ENCODE data around the gene MPG. TPM values are rescaled to one million over a fixed set of nuclear protein-coding genes. Genes with fewer than 3 reads are reported as not detected.

Gene MPG
- total and polyA plus RNA-seq, 5 experiments from 2014 or later, result 24.5 to 57.7 (median 46.0) TPM

DNA sequence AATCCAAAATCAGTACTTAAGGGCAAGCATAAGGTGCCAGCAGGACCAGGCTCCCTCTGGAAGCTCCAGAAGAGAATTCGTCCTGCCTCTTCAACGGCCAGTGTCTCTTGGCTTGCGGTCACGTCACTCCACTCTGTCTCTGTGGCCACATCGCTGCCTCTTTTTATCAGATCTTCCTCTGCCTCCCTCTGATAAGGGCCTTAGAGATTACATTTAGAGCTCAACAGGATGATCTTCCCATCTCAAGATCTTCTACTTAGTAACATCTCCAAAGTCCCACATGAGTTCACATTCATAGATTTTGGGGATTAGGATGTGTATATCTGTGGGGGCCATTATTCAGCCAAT lies 16.9 kb downstream of the MPG start:
- Mint-ChIP-seq H3K4me1 (peaks cover 2 to 12% (median 8%) of the 10 kb centered on the region in 4 donors), H3K4me3 (no peak overlapping the region), H3K9me3 (no peaks in the 10 kb centered on the region), H3K36me3 (peaks cover 0 to 23% (median 0%) of the 10 kb centered on the region in 3 donors), H3K27ac (peak overlapping the region in 1 of 10 donors; percentile 39), H3K27me3 (no peaks in the 10 kb centered on the region)
- no peak for DNase-seq
- no peak for ATAC-seq
- POLR2A ChIA-PET, result interaction anchor here (2.5 to 2.8 kb wide), 2 partner anchors 10 to 30 kb away, joined by 10 read pairs; no protein-coding TSS in a partner anchor

GRCh38 chr16:96935-97381 lies 18.9 kb downstream of the MPG start:
- H3K4me3 Mint-ChIP-seq, result no peak overlapping the region
- peak; percentile 99 for ATAC-seq
- POLR2A ChIA-PET, result interaction anchor here (0.6 to 2.7 kb wide), 4 partner anchors 12 to 40 kb away, joined by 3 to 18 read pairs (median 7); no protein-coding TSS in a partner anchor

DNA sequence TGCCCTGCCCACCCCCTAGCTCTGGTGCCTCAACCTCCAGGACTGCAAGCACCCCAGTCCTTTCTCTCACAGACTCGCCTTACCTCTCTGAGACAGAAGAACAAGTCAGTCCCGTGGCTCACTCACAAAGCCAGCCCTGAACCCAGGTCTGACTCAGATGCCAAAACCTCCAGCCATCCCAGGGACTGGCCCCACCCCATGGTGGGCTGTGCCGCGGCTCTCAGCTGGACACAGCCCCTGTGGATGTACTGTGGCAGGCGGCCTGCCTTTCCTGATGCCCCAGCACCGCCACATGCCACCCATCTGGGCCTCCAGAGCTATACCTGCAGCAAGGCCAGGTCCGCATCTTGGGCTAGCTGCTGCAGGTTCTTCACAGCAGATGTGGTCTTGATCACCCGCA lies 19.8 kb downstream of the MPG start:
- Mint-ChIP-seq H3K9me3 (no peaks in the 10 kb centered on the region), H3K4me1 (peaks cover 7 to 12% (median 8%) of the 10 kb centered on the region in 4 donors), H3K27ac (peak overlapping the region in 1 of 10 donors; percentile 75), H3K36me3 (peaks cover 0 to 35% (median 2%) of the 10 kb centered on the region in 3 donors), H3K4me3 (no peak overlapping the region), H3K27me3 (no peaks in the 10 kb centered on the region)
- ATAC-seq (no peak), DNase-seq (no peak)
- POLR2A ChIA-PET, result interaction anchor here (2.7 kb wide), 1 partner anchor 32 kb away, joined by 18 read pairs; no protein-coding TSS in a partner anchor

More at GRCh38 chr16:96935-97381, 18.9 kb downstream of the MPG start:
- peaks cover 7 to 12% (median 8%) of the 10 kb centered on the region in 4 donors for H3K4me1 Mint-ChIP-seq
- no peaks in the 10 kb centered on the region for H3K27me3 Mint-ChIP-seq
- peak; percentile 85 to 93 (median 90) for DNase-seq
- H3K27ac Mint-ChIP-seq, result peak overlapping the region in 2 of 10 donors; percentile 11 to 75
- H3K9me3 Mint-ChIP-seq, result no peaks in the 10 kb centered on the region
- H3K36me3 Mint-ChIP-seq, result peaks cover 0 to 30% (median 2%) of the 10 kb centered on the region in 3 donors

DNA sequence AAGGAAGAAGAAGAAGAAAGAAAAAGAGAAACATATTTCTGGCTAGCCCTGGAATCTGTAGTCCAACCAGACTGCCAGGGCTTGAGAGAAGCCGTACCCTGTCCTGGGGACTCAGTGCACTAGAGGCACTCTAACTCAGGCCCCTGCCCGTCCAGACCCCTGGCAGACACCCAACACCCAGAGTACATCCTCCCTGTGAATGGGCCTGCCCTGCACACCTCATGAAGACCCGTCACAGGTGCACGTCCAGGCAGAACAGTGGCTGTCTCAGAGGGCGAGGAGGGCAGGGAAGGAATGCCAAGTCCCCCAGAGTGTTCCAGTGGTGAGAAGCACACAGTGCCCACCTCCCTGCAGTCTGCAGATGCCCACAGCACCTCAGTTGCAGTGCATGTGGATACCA lies 23.0 kb downstream of the MPG start:
- no peak for DNase-seq
- peaks cover 7 to 12% (median 8%) of the 10 kb centered on the region in 4 donors for H3K4me1 Mint-ChIP-seq
- peak overlapping the region in 3 of 10 donors; percentile 13 to 90 (median 24) for H3K27ac Mint-ChIP-seq
- H3K36me3 Mint-ChIP-seq, result peaks cover 0 to 46% (median 2%) of the 10 kb centered on the region in 3 donors
- H3K9me3 Mint-ChIP-seq, result no peaks in the 10 kb centered on the region
- H3K27me3 Mint-ChIP-seq, result no peaks in the 10 kb centered on the region
- ATAC-seq, result no peak
- no peak overlapping the region for H3K4me3 Mint-ChIP-seq
- POLR2A ChIA-PET, result no interaction called here

DNA sequence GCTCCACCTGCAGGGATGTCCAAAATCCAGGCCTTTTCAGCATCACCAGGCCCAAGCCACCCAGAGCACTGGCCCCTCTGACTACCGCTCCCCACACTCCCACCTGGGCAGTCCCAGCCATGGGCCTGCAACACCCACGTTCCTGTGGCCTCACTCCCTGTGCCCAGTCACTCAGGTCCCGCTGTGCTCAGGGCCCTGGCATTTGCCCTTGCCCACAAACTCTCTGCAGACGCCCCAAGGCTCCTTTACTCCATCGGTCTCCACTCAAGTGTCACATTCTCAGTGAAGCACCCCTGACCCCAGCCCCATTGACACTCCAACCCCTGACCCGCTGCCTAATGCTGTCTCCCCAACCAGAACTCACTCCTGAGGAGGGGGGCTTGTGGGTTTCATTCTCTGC lies 23.6 kb downstream of the MPG start:
- DNase-seq (no peak), ATAC-seq (no peak)
- peak overlapping the region in 2 of 10 donors; percentile 13 to 90 for H3K27ac Mint-ChIP-seq
- POLR2A ChIA-PET, result interaction anchor here (1.1 kb wide), 1 partner anchor 81 kb away, joined by 3 read pairs; no protein-coding TSS in a partner anchor
- H3K9me3 Mint-ChIP-seq, result no peaks in the 10 kb centered on the region
- no peak overlapping the region for H3K4me3 Mint-ChIP-seq
- peaks cover 0 to 47% (median 2%) of the 10 kb centered on the region in 3 donors for H3K36me3 Mint-ChIP-seq
- H3K27me3 Mint-ChIP-seq, result no peaks in the 10 kb centered on the region
- peaks cover 7 to 12% (median 8%) of the 10 kb centered on the region in 4 donors for H3K4me1 Mint-ChIP-seq

DNA sequence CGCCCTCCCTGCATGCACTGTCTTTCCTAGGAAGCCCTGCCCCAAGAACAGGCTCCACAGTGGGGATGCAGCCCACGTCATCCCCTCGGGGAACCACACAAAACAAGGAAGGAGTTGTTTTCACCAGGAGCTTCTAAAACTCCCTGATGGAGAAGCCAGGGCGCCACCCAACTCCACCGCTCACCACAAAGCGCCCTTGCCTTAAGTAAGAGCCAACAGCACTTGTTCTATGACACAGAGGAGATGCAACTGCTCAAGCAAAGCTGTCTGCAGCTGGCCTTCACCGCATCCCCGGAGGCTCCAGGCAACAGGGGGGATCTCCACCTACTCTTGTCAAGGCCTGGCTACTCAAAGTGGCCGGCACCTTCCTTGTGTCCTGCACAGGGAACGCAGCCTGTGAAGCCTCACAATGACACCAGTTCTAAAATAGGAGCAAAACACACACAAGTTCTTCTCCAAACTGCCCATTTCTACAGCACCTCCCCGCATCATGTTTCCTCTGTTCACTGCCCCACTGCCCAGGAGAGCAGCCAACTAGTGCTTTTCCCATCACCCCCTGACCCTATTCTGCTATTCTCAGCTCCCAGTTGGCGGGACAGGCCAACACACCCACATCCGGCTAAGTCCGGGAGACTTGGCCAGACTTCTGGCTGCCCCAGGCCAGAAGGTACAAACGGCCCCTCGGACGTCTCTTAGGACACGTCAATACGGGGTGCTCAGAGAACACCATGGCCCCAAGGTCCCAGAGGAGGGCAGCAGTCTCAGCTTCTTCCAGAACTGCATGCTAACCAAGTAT lies 24.2 kb downstream of the MPG start:
- POLR2A ChIA-PET, result interaction anchor here (0.8 to 1.1 kb wide), 2 partner anchors 80 to 222 kb away, joined by 3 read pairs; no protein-coding TSS in a partner anchor
- Mint-ChIP-seq H3K9me3 (no peaks in the 10 kb centered on the region), H3K27me3 (no peaks in the 10 kb centered on the region), H3K4me3 (no peak overlapping the region), H3K36me3 (peaks cover 0 to 48% (median 4%) of the 10 kb centered on the region in 3 donors), H3K4me1 (peaks cover 3 to 7% (median 7%) of the 10 kb centered on the region in 4 donors), H3K27ac (peak overlapping the region in 2 of 10 donors; percentile 31 to 90)
- no peak for DNase-seq
- no peak for ATAC-seq

DNA sequence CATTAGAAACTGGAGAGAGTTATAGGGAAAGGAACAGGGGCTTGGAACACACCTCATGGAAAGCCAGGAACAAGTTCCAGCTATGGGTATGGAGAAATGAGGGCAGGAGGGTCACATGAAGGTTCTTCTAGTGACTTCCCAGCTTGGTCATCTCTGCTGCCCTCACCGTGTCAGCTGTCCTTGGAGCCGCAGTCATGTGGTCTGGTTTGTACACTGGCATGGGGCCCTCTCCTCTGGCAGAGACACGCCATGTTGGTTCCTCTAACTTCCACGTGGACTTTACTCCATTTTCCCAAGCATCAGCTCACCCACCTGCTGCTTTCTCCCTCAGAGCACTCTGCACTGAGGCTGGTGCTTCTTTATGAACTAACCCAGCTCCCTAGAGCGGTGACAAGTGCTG lies 26.3 kb downstream of the MPG start:
- no peak for ATAC-seq
- no peak overlapping the region for H3K4me3 Mint-ChIP-seq
- H3K9me3 Mint-ChIP-seq, result no peaks in the 10 kb centered on the region
- H3K27me3 Mint-ChIP-seq, result no peaks in the 10 kb centered on the region
- H3K4me1 Mint-ChIP-seq, result peaks cover 0 to 7% (median 2%) of the 10 kb centered on the region in 4 donors
- POLR2A ChIA-PET, result no interaction called here
- no peak for DNase-seq
- no peak overlapping the region for H3K27ac Mint-ChIP-seq
- peaks cover 0 to 51% (median 6%) of the 10 kb centered on the region in 3 donors for H3K36me3 Mint-ChIP-seq

- DNase-seq (no peak), ATAC-seq (no peak)
- H3K27ac Mint-ChIP-seq, result no peak overlapping the region
- no peak overlapping the region for H3K4me3 Mint-ChIP-seq
- POLR2A ChIA-PET, result no interaction called here
- H3K36me3 Mint-ChIP-seq, result peaks cover 0 to 53% (median 10%) of the 10 kb centered on the region in 3 donors
- H3K9me3 Mint-ChIP-seq, result no peaks in the 10 kb centered on the region
- peaks cover 0 to 7% (median 2%) of the 10 kb centered on the region in 4 donors for H3K4me1 Mint-ChIP-seq
- no peaks in the 10 kb centered on the region for H3K27me3 Mint-ChIP-seq
These were observed 26.9 kb downstream of the MPG start for GRCh38 chr16:104928-105327.

- Mint-ChIP-seq H3K36me3 (peaks cover 0 to 54% (median 9%) of the 10 kb centered on the region in 3 donors), H3K4me1 (peaks cover 0 to 7% (median 2%) of the 10 kb centered on the region in 4 donors), H3K27ac (no peak overlapping the region), H3K4me3 (no peak overlapping the region), H3K9me3 (no peaks in the 10 kb centered on the region), H3K27me3 (no peaks in the 10 kb centered on the region)
- no peak for DNase-seq
- ATAC-seq, result no peak
- POLR2A ChIA-PET, result no interaction called here
These were observed 27.5 kb downstream of the MPG start for GRCh38 chr16:105521-105920.

DNA sequence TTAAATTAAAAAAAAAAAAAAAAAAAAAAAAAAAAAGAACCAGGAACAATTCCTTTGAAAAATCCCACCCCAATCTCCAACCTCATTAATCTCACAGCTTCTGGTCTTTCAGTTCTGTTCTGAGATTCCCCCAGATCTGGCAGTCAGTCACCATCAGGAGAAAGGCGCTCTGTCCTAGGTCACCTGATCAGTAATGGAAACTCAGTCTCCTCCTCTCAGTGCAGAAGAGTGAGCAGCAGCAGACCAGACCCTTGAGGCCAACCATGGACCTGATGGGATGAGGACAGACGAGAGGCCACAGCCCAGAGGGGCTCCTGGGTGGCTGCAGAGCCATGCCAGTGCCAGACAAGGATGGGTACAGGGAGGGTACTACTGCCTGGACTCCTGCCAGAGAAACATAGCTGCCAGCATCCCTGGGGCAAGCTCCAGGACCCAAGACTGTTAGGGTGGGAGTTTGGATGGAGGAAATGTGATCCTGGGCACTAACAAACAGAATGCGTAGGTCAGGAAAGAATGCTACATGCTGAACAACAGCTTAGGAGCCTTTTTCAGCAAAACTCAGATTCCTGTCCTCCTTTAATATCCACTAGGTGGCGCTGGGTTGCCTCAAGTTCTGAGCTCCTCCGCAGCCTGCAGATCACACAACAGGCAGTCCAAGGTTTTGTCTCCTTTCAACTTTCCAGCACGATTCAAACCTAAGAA lies 28.7 kb downstream of the MPG start:
- ATAC-seq (peak; percentile 77 to 91), DNase-seq (peak in 9 of 10 donors; percentile 15 to 75 (median 54))
- POLR2A ChIA-PET, result interaction anchor here (0.5 to 1.1 kb wide), 6 partner anchors 11 to 257 kb away, joined by 3 to 5 read pairs (median 4); no protein-coding TSS in a partner anchor
- peaks cover 0 to 57% (median 9%) of the 10 kb centered on the region in 3 donors for H3K36me3 Mint-ChIP-seq
- peaks cover 0 to 4% (median 2%) of the 10 kb centered on the region in 4 donors for H3K4me1 Mint-ChIP-seq
- H3K27me3 Mint-ChIP-seq, result no peaks in the 10 kb centered on the region
- H3K9me3 Mint-ChIP-seq, result no peaks in the 10 kb centered on the region
- no peak overlapping the region for H3K27ac Mint-ChIP-seq
- no peak overlapping the region for H3K4me3 Mint-ChIP-seq

DNA sequence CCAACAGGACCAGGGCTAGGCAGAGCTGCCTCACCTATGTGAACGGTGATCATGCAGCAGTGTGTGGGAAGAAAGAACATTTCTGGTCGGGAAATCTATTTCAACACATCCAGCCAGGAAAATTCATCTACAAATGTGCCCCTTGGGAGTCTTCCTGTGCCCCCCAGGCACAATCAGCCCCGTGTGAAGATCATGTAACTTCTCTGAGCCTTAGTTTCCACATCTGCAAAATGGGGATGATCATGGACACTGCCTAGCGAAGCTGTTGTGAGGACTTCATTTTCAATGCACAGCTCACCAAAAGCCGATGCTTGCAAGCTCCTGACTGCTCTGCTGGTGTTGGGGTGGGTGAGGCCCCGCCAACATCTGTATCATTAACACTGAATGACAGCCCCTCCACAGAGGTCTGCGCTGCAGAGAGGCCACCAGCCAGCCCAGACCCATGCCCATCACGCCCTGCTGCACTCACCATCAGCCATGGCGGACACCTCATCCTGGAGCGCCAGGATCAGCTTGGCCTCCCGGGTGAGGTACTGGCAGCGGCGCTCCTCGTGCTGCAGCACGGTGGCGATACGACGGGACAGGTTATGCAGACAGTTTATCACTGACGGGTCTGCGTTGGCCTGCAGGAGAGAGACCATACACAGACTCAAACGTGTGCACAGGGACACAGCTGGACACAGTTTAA lies 34.3 kb downstream of the MPG start:
- Mint-ChIP-seq H3K36me3 (peaks cover 0 to 74% (median 13%) of the 10 kb centered on the region in 3 donors), H3K9me3 (no peaks in the 10 kb centered on the region), H3K4me3 (no peak overlapping the region), H3K27me3 (no peaks in the 10 kb centered on the region), H3K4me1 (no peaks in the 10 kb centered on the region), H3K27ac (no peak overlapping the region)
- POLR2A ChIA-PET, result no interaction called here
- no peak for DNase-seq
- no peak for ATAC-seq

- H3K27me3 Mint-ChIP-seq, result no peaks in the 10 kb centered on the region
- DNase-seq, result no peak
- POLR2A ChIA-PET, result no interaction called here
- no peak overlapping the region for H3K27ac Mint-ChIP-seq
- H3K4me3 Mint-ChIP-seq, result no peak overlapping the region
- peaks cover 0 to 63% (median 12%) of the 10 kb centered on the region in 3 donors for H3K36me3 Mint-ChIP-seq
- H3K4me1 Mint-ChIP-seq, result peaks cover 0 to 11% (median 4%) of the 10 kb centered on the region in 4 donors
- H3K9me3 Mint-ChIP-seq, result no peaks in the 10 kb centered on the region
- ATAC-seq, result no peak
These were observed 36.3 kb downstream of the MPG start for GRCh38 chr16:114327-114726.

Measured in naive thymus-derived CD8-positive, alpha-beta T cell (primary cell).